GM12878 (cell line): ENCODE data around the gene TENT5D. TPM values are rescaled to one million over a fixed set of nuclear protein-coding genes. Genes with fewer than 3 reads are reported as not detected.

ENCODE experiments used
- ATAC-seq: fragments of 200-7000 bp; cut with Tn5 transposase; 3 replicates; pipeline ENCODE4 v1.9.1; 2020; ENCODE audit warnings: mild to moderate bottlenecking, moderate library complexity
- BruUV-seq: library from RNA; stranded (reverse); fragments of 400-500 nt; replicated peaks from 2 replicates; lab custom pipeline; 2021; lab: Mats Ljungman, UMichigan
- CTCF ChIA-PET: fragments of 300-600 bp; sonication (Branson Sonifier 250); formaldehyde crosslinking; extraction: SDS; loops from one replicate; lab custom pipeline; 2021; ENCODE audit warnings: inconsistent platforms; lab: Yijun Ruan, JAX
- POLR2A ChIA-PET: fragments of 350-600 bp; formaldehyde crosslinking; extraction: SDS; loops from one replicate; lab custom pipeline; 2021; ENCODE audit warnings: inconsistent platforms; lab: Charles Lee
- RAD21 ChIA-PET: fragments of 300-600 bp; sonication (Branson Sonifier 250); formaldehyde crosslinking; loops from one replicate; lab custom pipeline; 2023; ENCODE audit warnings: antibody characterized with exemption; ENCODE audit not compliant: unreplicated experiment; lab: Charles Lee
- SMC1A ChIA-PET: fragments of 300-600 bp; sonication (Branson Sonifier 250); formaldehyde crosslinking; loops from one replicate; lab custom pipeline; 2023; ENCODE audit not compliant: unreplicated experiment, uncharacterized antibody; lab: Charles Lee
- DNase-seq: peaks from one replicate; pipeline ENCODE4 v3.0.0-alpha.2; 2011; ENCODE audit warnings: low read depth, low spot score
- FAIRE-seq: peaks from 3 replicates; lab custom pipeline; 2011; peaks lifted over from hg19 to GRCh38; lab: Jason Lieb, UNC
- H2AFZ ChIP-seq: 2 replicates; pipeline ENCODE4 v1.6.0; 2011; ENCODE audit warnings: low read depth, low read length, control low read depth; ENCODE audit not compliant: control insufficient read depth
- H3K27ac ChIP-seq: 2 replicates; pipeline ENCODE4 v1.5.1; 2011; ENCODE audit warnings: control low read depth; ENCODE audit not compliant: control insufficient read depth, insufficient read depth
- H3K27me3 ChIP-seq, 2 experiments: replicated peaks in 1 of 2; 2 replicates each; pipeline versions ENCODE4 v1.6.0 to v1.6.1; 2011; ENCODE audit warnings: low read length in 1 of 2; ENCODE audit not compliant: control insufficient read depth in 2 of 2, insufficient read depth in 2 of 2
- H3K36me3 ChIP-seq, 2 experiments: 2 replicates each; pipeline ENCODE4 v1.5.1; 2011; ENCODE audit warnings: low read length in 1 of 2; ENCODE audit not compliant: control insufficient read depth in 2 of 2, insufficient read depth in 2 of 2
- H3K4me1 ChIP-seq: 2 replicates; pipeline ENCODE4 v1.6.1; 2011; ENCODE audit warnings: mild to moderate bottlenecking, low read length, moderate library complexity, mixed read lengths; ENCODE audit not compliant: control insufficient read depth, insufficient read depth
- H3K4me2 ChIP-seq: 2 replicates; pipeline ENCODE4 v1.6.0; 2011; ENCODE audit warnings: control low read depth; ENCODE audit not compliant: control insufficient read depth, insufficient read depth
- H3K4me3 ChIP-seq: fragments of 200-600 bp; sonication (generic); 2 replicates; pipeline ENCODE4 v1.5.1; 2016
- H3K79me2 ChIP-seq: 2 replicates; pipeline ENCODE4 v1.6.0; 2011; ENCODE audit warnings: low read length; ENCODE audit not compliant: control insufficient read depth, insufficient read depth
- H3K9ac ChIP-seq: 2 replicates; pipeline ENCODE4 v1.8.0; 2011; ENCODE audit warnings: low read length, control low read depth, mixed read lengths; ENCODE audit not compliant: control insufficient read depth, insufficient read depth
- H3K9me3 ChIP-seq: replicated peaks from 3 replicates; pipeline ENCODE4 v1.5.1; 2011; ENCODE audit warnings: mild to moderate bottlenecking, low read length; ENCODE audit not compliant: control insufficient read depth, insufficient read depth
- H4K20me1 ChIP-seq: 2 replicates; pipeline ENCODE4 v1.6.0; 2011; ENCODE audit not compliant: control insufficient read depth, insufficient read depth
- BCL11A ChIP-seq: IDR thresholded peaks from 2 replicates; pipeline ENCODE4 v1.6.1; 2011; ENCODE audit warnings: low read depth, low read length
- CREB1 ChIP-seq: IDR thresholded peaks from 2 replicates; pipeline ENCODE4 v1.6.1; 2012; ENCODE audit warnings: low read depth, mild to moderate bottlenecking, inconsistent platforms
- EGR1 ChIP-seq, 2 experiments: IDR thresholded peaks; 1 replicate in 1 of 2; 2 replicates in 1 of 2; pipeline ENCODE4 v1.6.1; 2011 to 2012; ENCODE audit warnings: low read depth in 2 of 2, low read length in 2 of 2, borderline replicate concordance in 1 of 2, mild to moderate bottlenecking in 1 of 2, moderate library complexity in 1 of 2
- ETV6 ChIP-seq, 2 experiments: fragments of 450-650 bp in 1 of 2; IDR thresholded peaks in 1 of 2; conservative IDR thresholded peaks in 1 of 2; 2 replicates each; pipeline ENCODE4 v1.6.1; 2014; ENCODE audit warnings: antibody characterized with exemption in 1 of 2, borderline replicate concordance in 1 of 2, low read depth in 1 of 2, mild to moderate bottlenecking in 1 of 2, moderate library complexity in 1 of 2
- HDAC6 ChIP-seq: fragments of 200-600 bp; sonication (generic); IDR thresholded peaks from one replicate; pipeline ENCODE4 v1.8.0; 2017; ENCODE audit warnings: antibody characterized with exemption; ENCODE audit not compliant: unreplicated experiment
- MXI1 ChIP-seq: fragments of 150-350 bp; IDR thresholded peaks from 2 replicates; pipeline ENCODE4 v1.6.1; 2011; ENCODE audit warnings: low read depth, mild to moderate bottlenecking, inconsistent platforms, low read length, improper control_type of control experiment
- NRF1 ChIP-seq: conservative IDR thresholded peaks from 2 replicates; pipeline ENCODE4 v1.6.1; 2011; ENCODE audit warnings: mild to moderate bottlenecking, low read depth, low read length, improper control_type of control experiment
- POLR2AphosphoS2 ChIP-seq: IDR thresholded peaks from 2 replicates; pipeline ENCODE4 v1.6.1; 2011; ENCODE audit warnings: low read depth, mild to moderate bottlenecking, low read length, improper control_type of control experiment, moderate library complexity
- POU2F2 ChIP-seq: IDR thresholded peaks from 3 replicates; pipeline ENCODE4 v1.6.1; 2011; ENCODE audit warnings: low read depth, mild to moderate bottlenecking, low read length, borderline replicate concordance
- RUNX3 ChIP-seq: IDR thresholded peaks from 2 replicates; pipeline ENCODE4 v1.6.1; 2012; ENCODE audit warnings: low read length, inconsistent platforms
- SREBF1 ChIP-seq: IDR thresholded peaks from 2 replicates; pipeline ENCODE4 v1.6.1; 2012; ENCODE audit warnings: mild to moderate bottlenecking, low read length
- YBX1 ChIP-seq: fragments of 450-650 bp; IDR thresholded peaks from 2 replicates; pipeline ENCODE4 v1.6.1; 2016; ENCODE audit warnings: antibody characterized with exemption
- in situ Hi-C: fragments of 300-500 bp; cut with MboI; formaldehyde crosslinking; loops from 9 replicates; pipeline ENCODE4 v1.14.3; 2018; ENCODE audit warnings: mixed read lengths
- intact Hi-C: fragments of 100-400 bp; cut with micrococcal nuclease; formaldehyde crosslinking; loops from one replicate; pipeline ENCODE4 v1.14.2; 2022; ENCODE audit not compliant: unreplicated experiment
- polyA plus RNA-seq, 11 experiments: library from polyadenylated mRNA; depleted of rRNA in 4 of 11; unstranded in 6 of 11; stranded (reverse) in 5 of 11; fragments of >200 nt; fragmentation: Nextera tagmentation in 4 of 11; fragmentation: Illumina TruSeq in 1 of 11; extraction: Ambion mirVana in 4 of 11; extraction: Trizol in 1 of 11; gene quantifications; 1 replicate in 1 of 11; 2 replicates in 10 of 11; pipeline versions ENCODE4 v1.2.1 to v1.2.3, GENCODE V29; 2011 to 2016; ENCODE audit warnings: inconsistent platforms in 2 of 11, missing spikeins in 2 of 11, low read depth in 1 of 11
- total RNA-seq, 4 experiments: library from RNA; depleted of rRNA in 3 of 4; stranded (reverse); fragments of >200 nt in 3 of 4; fragmentation: Illumina TruSeq in 1 of 4; extraction: Trizol in 1 of 4; gene quantifications; 2 replicates each; pipeline versions ENCODE4 v1.2.1 to v1.2.3, GENCODE V29; 2013 to 2021
- TF ChIP-seq, protein P1 (sequence below): IDR thresholded peaks from 2 replicates; pipeline ENCODE4 v1.6.1; 2012; ENCODE audit warnings: mild to moderate bottlenecking, low read depth, low read length
- TF ChIP-seq, protein P2 (sequence below): fragments of 450-650 bp; IDR thresholded peaks from 2 replicates; pipeline ENCODE4 v1.6.1; 2018; ENCODE audit warnings: mild to moderate bottlenecking, low read depth, moderate library complexity; ENCODE audit not compliant: partially characterized antibody

Gene TENT5D
- total and polyA plus RNA-seq, 10 of the 15 experiments (the other 5 are each of a cell fraction or from before 2014, with no cell fraction given), result not detected

DNA sequence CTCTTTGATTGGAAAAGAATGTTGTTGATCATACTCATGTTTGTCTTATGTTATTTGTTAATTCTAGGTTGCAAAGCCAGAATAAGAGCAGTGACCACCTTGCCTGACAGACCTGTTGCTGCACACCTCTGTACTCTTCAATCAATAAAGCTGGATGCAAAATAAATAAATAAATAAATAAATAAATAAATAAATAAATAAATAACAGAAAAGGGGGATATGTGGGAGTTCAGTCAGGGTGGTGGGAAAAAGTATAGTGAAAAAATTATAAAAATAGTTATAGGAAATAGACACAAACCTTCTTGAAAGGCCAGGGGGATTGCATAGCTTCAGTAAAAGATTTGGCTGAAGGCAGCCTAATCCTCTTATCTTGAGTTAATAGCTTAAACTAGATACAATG, 51.3 kb downstream of the TENT5D start:
- RAD21 ChIA-PET, result no interaction called here
- in situ Hi-C loops, result no loop called here
- H3K9me3 ChIP-seq, result no peaks in the 10 kb centered on the region
- BruUV-seq, result no TSS peak
- no peak for DNase-seq
- H3K27ac ChIP-seq, result no peak overlapping the region
- H2AFZ ChIP-seq, result no peak overlapping the region
- no peak overlapping the region for H3K4me2 ChIP-seq
- POLR2A ChIA-PET, result no interaction called here
- no peaks in the 10 kb centered on the region for H3K79me2 ChIP-seq
- intact Hi-C loops, result no loop called here
- H3K27me3 ChIP-seq, result no peaks in the 10 kb centered on the region
- ATAC-seq, result no peak
- no peaks in the 10 kb centered on the region for H3K36me3 ChIP-seq
- no peaks in the 10 kb centered on the region for H4K20me1 ChIP-seq
- CTCF ChIA-PET, result no interaction called here
- SMC1A ChIA-PET, result no interaction called here
- no peaks in the 10 kb centered on the region for H3K4me1 ChIP-seq
- TF ChIP-seq SREBF1 (no peak), ETV6 (conservative IDR thresholded peaks at IDR 0.05 in 1 of 2, IDR thresholded peaks at IDR 0.05 in 1 of 2; ENCODE audit: borderline replicate concordance in 1 of 2, low read depth in 1 of 2) (no peak), BCL11A (no peak), RUNX3 (no peak), YBX1 (no peak), CREB1 (no peak), MXI1 (no peak), EGR1 (IDR thresholded peaks at IDR 0.05; ENCODE audit: borderline replicate concordance in 1 of 2, low read depth in 2 of 2, low read length in 2 of 2) (no peak), POU2F2 (no peak)
- no peak overlapping the region for H3K4me3 ChIP-seq
- no peak overlapping the region for H3K9ac ChIP-seq
- FAIRE-seq, result no peak

DNA sequence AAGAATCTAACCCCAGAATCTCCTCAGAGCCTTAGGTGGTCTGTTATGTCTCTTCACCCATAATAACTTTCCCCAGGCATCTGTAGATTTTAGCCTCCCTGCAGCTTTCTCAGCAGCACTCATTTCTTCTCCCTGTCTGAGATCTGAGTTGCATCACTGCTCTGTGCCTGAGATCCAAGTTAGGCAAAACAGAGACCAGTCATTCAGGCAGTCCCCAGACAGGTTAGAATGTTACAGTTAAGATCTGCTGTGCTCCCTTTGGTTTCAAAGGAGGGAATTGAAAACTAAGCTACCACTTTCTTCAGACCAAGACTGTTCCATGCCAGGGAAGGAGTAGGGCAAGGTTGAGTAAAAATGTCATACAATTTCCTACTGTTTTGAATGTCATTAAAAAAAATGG, 65.3 kb downstream of the TENT5D start:
- FAIRE-seq (no peak), ATAC-seq (no peak), DNase-seq (no peak)
- Histone ChIP-seq H3K4me3 (no peak overlapping the region), H4K20me1 (no peaks in the 10 kb centered on the region), H3K4me1 (no peaks in the 10 kb centered on the region), H2AFZ (no peak overlapping the region), H3K9me3 (no peaks in the 10 kb centered on the region), H3K36me3 (no peaks in the 10 kb centered on the region), H3K4me2 (no peak overlapping the region), H3K27ac (no peak overlapping the region), H3K79me2 (no peaks in the 10 kb centered on the region), H3K27me3 (no peaks in the 10 kb centered on the region), H3K9ac (no peak overlapping the region)
- BruUV-seq, result no TSS peak
- RAD21 ChIA-PET, result no interaction called here
- SMC1A ChIA-PET, result interaction anchor here (1.5 kb wide), 1 partner anchor 9 kb away, joined by 3 read pairs; no protein-coding TSS in a partner anchor
- intact Hi-C loops (no loop called here), in situ Hi-C loops (no loop called here)
- POLR2A ChIA-PET, result no interaction called here
- CTCF ChIA-PET, result no interaction called here
- TF ChIP-seq, protein P1, sequence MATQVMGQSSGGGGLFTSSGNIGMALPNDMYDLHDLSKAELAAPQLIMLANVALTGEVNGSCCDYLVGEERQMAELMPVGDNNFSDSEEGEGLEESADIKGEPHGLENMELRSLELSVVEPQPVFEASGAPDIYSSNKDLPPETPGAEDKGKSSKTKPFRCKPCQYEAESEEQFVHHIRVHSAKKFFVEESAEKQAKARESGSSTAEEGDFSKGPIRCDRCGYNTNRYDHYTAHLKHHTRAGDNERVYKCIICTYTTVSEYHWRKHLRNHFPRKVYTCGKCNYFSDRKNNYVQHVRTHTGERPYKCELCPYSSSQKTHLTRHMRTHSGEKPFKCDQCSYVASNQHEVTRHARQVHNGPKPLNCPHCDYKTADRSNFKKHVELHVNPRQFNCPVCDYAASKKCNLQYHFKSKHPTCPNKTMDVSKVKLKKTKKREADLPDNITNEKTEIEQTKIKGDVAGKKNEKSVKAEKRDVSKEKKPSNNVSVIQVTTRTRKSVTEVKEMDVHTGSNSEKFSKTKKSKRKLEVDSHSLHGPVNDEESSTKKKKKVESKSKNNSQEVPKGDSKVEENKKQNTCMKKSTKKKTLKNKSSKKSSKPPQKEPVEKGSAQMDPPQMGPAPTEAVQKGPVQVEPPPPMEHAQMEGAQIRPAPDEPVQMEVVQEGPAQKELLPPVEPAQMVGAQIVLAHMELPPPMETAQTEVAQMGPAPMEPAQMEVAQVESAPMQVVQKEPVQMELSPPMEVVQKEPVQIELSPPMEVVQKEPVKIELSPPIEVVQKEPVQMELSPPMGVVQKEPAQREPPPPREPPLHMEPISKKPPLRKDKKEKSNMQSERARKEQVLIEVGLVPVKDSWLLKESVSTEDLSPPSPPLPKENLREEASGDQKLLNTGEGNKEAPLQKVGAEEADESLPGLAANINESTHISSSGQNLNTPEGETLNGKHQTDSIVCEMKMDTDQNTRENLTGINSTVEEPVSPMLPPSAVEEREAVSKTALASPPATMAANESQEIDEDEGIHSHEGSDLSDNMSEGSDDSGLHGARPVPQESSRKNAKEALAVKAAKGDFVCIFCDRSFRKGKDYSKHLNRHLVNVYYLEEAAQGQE, result no peak
- TF ChIP-seq POLR2AphosphoS2 (no peak), HDAC6 (no peak), NRF1 (no peak)
- TF ChIP-seq, protein P2, sequence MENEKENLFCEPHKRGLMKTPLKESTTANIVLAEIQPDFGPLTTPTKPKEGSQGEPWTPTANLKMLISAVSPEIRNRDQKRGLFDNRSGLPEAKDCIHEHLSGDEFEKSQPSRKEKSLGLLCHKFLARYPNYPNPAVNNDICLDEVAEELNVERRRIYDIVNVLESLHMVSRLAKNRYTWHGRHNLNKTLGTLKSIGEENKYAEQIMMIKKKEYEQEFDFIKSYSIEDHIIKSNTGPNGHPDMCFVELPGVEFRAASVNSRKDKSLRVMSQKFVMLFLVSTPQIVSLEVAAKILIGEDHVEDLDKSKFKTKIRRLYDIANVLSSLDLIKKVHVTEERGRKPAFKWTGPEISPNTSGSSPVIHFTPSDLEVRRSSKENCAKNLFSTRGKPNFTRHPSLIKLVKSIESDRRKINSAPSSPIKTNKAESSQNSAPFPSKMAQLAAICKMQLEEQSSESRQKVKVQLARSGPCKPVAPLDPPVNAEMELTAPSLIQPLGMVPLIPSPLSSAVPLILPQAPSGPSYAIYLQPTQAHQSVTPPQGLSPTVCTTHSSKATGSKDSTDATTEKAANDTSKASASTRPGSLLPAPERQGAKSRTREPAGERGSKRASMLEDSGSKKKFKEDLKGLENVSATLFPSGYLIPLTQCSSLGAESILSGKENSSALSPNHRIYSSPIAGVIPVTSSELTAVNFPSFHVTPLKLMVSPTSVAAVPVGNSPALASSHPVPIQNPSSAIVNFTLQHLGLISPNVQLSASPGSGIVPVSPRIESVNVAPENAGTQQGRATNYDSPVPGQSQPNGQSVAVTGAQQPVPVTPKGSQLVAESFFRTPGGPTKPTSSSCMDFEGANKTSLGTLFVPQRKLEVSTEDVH, result no peak
